Measurements from ENCODE around the gene MGAT5.

Gene MGAT5

DNA sequence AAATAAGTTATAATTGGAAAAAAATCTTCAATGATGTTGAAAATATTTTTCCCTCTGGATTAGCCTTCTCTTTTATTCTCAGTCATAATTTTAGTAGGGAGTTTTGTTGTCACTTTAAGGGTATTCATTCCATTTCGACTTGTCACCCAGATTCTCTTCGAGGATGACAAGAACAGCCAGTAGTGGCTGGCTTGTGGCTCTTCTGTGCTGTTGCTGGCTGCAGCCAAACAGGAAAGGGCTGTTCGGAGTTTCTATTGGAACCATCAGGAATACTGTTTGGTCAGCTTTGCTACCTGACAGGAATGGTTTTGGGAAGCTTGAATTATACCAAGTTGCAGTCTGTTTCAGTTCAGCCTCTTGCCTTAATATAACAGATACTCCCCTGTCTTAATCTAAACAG is 41.6 kb downstream of the MGAT5 start:
- H3K4me3 ChIP-seq (ENCODE audit: low read depth, low read length) = no peak overlapping the region
- TF ChIP-seq CTCF (IDR thresholded peaks at IDR 0.05; ENCODE audit: low read depth, low read length) = no peak

DNA sequence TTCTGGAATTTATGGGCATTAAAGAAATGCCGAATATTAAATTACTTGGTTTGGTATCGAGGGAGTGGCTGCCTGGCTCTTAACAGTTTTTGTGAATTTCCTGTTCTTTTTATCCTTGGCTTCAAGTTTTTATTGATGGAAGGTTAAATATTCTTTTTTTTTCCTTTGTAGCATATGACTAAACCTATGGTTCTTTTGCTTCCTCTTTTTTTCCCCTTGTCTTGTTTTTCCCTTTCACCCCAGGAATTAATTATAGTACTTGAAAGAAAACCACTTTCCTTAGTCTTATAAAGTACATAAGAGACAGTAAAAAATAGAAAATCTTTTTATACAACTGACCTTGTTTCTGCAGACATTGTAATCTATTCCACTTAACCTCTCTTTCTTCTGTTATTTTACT is 42.4 kb downstream of the MGAT5 start:
- no peak overlapping the region for H3K4me3 ChIP-seq (ENCODE audit: low read depth, low read length)
- no peak for TF ChIP-seq CTCF (IDR thresholded peaks at IDR 0.05; ENCODE audit: low read depth, low read length)

DNA sequence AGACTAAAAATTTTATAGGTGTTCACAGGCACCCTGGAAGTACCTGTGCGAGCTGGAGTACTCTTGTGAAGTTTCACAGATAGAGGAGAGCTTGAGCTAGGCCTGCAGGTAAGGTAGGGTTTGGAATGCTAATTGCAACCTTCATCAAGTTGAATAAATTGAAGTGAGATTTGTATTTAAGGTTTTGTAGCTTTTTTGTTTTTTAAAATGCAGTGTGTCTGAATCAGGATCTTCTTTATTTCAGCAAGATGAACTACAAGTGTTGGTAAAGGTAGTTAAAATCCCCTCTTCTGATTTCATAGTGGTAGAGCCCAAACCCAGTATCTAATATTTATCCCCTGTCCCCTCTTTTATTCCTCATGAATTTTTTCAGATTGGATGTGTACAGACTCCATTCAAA is 45.5 kb downstream of the MGAT5 start:
- H3K4me3 ChIP-seq (ENCODE audit: low read depth, low read length) = no peak overlapping the region
- no peak for TF ChIP-seq CTCF (IDR thresholded peaks at IDR 0.05; ENCODE audit: low read depth, low read length)

GRCh38 chr2:134300585-134300984 is 46.7 kb downstream of the MGAT5 start:
- H3K4me3 ChIP-seq (ENCODE audit: low read depth, low read length) = no peak overlapping the region
- no peak for TF ChIP-seq CTCF (IDR thresholded peaks at IDR 0.05; ENCODE audit: low read depth, low read length)

DNA sequence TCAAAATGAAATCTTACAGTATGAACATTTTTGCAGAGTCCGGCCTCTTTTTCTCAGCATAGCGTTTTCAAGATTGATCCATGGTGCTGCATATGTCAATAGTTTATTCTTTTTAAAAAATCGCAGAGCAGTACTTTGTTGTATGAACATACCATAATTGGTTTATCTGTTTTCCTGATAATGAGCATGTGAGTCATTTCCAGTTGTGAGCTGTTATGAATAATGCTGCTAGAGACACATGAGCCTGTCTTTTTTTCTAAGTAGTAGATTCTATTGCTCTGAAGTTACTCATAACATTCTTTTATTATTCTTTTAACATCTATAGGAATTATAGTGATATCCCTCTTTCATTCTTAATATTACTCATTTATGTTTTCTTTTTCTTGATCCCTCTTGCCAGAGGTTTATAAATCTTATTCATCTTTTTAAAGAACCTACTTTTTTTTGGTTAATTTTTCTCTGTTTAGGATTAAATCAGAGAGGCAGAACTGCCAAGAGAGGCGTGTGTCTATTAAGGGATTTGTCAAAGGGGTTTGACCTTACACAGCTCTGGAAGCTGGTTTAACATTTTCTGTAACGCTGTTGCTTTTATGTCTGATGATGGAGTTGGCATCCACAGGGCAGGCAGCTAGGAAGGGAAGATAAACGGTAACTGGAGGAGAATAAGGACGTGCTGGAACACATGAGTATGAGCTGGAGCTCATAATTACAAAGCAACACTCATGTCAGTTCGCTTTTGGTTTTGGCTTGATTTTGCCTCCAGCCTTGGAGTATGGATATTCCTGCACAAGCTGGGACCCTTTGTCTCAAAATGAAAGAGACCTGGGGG is 47.4 kb downstream of the MGAT5 start:
- no peak overlapping the region for H3K4me3 ChIP-seq (ENCODE audit: low read depth, low read length)

DNA sequence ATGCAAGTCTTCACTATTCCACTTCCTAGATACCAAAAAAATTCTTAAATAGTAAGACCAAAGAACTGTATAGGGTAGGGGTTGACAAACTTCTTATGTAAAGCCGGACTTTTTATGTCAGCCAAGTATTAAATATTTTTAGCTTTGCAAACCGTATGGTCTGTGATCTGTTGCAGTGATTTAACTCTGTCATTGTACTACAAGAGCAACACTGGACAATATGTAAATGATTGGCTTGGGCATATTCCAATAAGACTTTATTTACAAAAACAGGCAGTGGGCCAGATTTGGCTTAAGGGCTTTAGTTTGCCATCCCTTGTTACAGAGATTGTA is 48.0 kb downstream of the MGAT5 start:
- TF ChIP-seq CTCF (IDR thresholded peaks at IDR 0.05; ENCODE audit: low read depth, low read length) = no peak
- no peak overlapping the region for H3K4me3 ChIP-seq (ENCODE audit: low read depth, low read length)

More for the DNA sequence above, 47.4 kb downstream of the MGAT5 start:
- no peak for TF ChIP-seq CTCF (IDR thresholded peaks at IDR 0.05; ENCODE audit: low read depth, low read length)

GRCh38 chr2:134304394-134305108 is 50.7 kb downstream of the MGAT5 start:
- no peak for TF ChIP-seq CTCF (IDR thresholded peaks at IDR 0.05; ENCODE audit: low read depth, low read length)

More at GRCh38 chr2:134304394-134305108, 50.7 kb downstream of the MGAT5 start:
- no peak overlapping the region for H3K4me3 ChIP-seq (ENCODE audit: low read depth, low read length)
